MG63 (cell line): ENCODE data around the gene CHAF1A. TPM values are rescaled to one million over a fixed set of nuclear protein-coding genes. Genes with fewer than 3 reads are reported as not detected.
A peak's percentile ranks its signal among the peaks of the same experiment; 100 is the strongest.

Source experiments
- DNase-seq: peaks from one replicate; pipeline ENCODE4 v3.0.0-alpha.2; 2020
- H3K27me3 ChIP-seq: fragments of 250-450 bp; sonication (Bioruptor Pico); 2 replicates; pipeline ENCODE4 v1.5.1; 2020; ENCODE audit warnings: mild to moderate bottlenecking, moderate library complexity
- H3K36me3 ChIP-seq: fragments of 250-450 bp; sonication (Bioruptor Pico); 2 replicates; pipeline ENCODE4 v1.5.1; 2020; ENCODE audit warnings: mild to moderate bottlenecking, moderate library complexity
- H3K4me3 ChIP-seq: fragments of 250-450 bp; sonication (Bioruptor Pico); 2 replicates; pipeline ENCODE4 v1.5.1; 2020; ENCODE audit warnings: mild to moderate bottlenecking, moderate library complexity
- H3K9me3 ChIP-seq: fragments of 250-450 bp; sonication (Bioruptor Pico); 2 replicates; pipeline ENCODE4 v1.5.1; 2020; ENCODE audit warnings: mild to moderate bottlenecking, moderate library complexity
- total RNA-seq: library from RNA; depleted of rRNA; stranded (reverse); fragments of >200 nt; shearing (Covaris generic); gene quantifications from 2 replicates; pipeline ENCODE4 v1.2.3, GENCODE V29; 2014; ENCODE audit warnings: low replicate concordance

The CHAF1A gene
- total RNA-seq, 1 experiment from 2014 or later: 24.7 TPM

GRCh38 chr19:4449639-4450028 is 47.2 kb downstream of the CHAF1A start:
- Histone ChIP-seq H3K9me3 (no peaks in the 10 kb centered on the region), H3K36me3 (peaks cover 8% of the 10 kb centered on the region), H3K4me3 (no peak overlapping the region), H3K27me3 (no peaks in the 10 kb centered on the region)
- DNase-seq: no peak

- Histone ChIP-seq H3K36me3 (peaks cover 6% of the 10 kb centered on the region), H3K4me3 (no peak overlapping the region), H3K27me3 (no peaks in the 10 kb centered on the region), H3K9me3 (no peaks in the 10 kb centered on the region)
- no peak for DNase-seq
These were observed 50.0 kb downstream of the CHAF1A start for GRCh38 chr19:4452230-4452990.

GRCh38 chr19:4453232-4454179 is 51.1 kb downstream of the CHAF1A start:
- DNase-seq: no peak
- H3K36me3 ChIP-seq: no peaks in the 10 kb centered on the region

GRCh38 chr19:4454747-4455718 is 52.6 kb downstream of the CHAF1A start:
- DNase-seq: no peak
- Histone ChIP-seq H3K27me3 (no peaks in the 10 kb centered on the region), H3K4me3 (no peak overlapping the region)

More at GRCh38 chr19:4453232-4454179, 51.1 kb downstream of the CHAF1A start:
- H3K27me3 ChIP-seq: no peaks in the 10 kb centered on the region
- H3K4me3 ChIP-seq: no peak overlapping the region
- no peaks in the 10 kb centered on the region for H3K9me3 ChIP-seq

GRCh38 chr19:4455719-4456475 is 53.5 kb downstream of the CHAF1A start:
- Histone ChIP-seq H3K36me3 (no peaks in the 10 kb centered on the region), H3K4me3 (peak overlapping the region; percentile 55), H3K9me3 (no peaks in the 10 kb centered on the region), H3K27me3 (no peaks in the 10 kb centered on the region)
- DNase-seq: peak; percentile 27

More at GRCh38 chr19:4454747-4455718, 52.6 kb downstream of the CHAF1A start:
- H3K36me3 ChIP-seq: no peaks in the 10 kb centered on the region
- H3K9me3 ChIP-seq: no peaks in the 10 kb centered on the region

GRCh38 chr19:4456476-4456842 is 54.0 kb downstream of the CHAF1A start:
- Histone ChIP-seq H3K9me3 (no peaks in the 10 kb centered on the region), H3K4me3 (peak overlapping the region; percentile 55), H3K27me3 (no peaks in the 10 kb centered on the region), H3K36me3 (no peaks in the 10 kb centered on the region)
- peak; percentile 47 for DNase-seq

- H3K9me3 ChIP-seq: no peaks in the 10 kb centered on the region
- H3K36me3 ChIP-seq: no peaks in the 10 kb centered on the region
- H3K4me3 ChIP-seq: peak overlapping the region; percentile 55
- DNase-seq: no peak
- no peaks in the 10 kb centered on the region for H3K27me3 ChIP-seq
These were observed 54.6 kb downstream of the CHAF1A start for GRCh38 chr19:4456843-4457653.

GRCh38 chr19:4457654-4458395 is 55.4 kb downstream of the CHAF1A start, which contains the start of gene UBXN6:
UBXN6 (minus strand) TSS chr19:4457794; CDS start chr19:4457697, 97 bp downstream.
- H3K36me3 ChIP-seq: no peaks in the 10 kb centered on the region
- H3K27me3 ChIP-seq: no peaks in the 10 kb centered on the region
- H3K9me3 ChIP-seq: no peaks in the 10 kb centered on the region
- peak within 1 kb of the TSS; percentile 55 for H3K4me3 ChIP-seq
- peak; percentile 95 for DNase-seq

GRCh38 chr19:4464815-4465581 is 62.6 kb downstream of the CHAF1A start:
- Histone ChIP-seq H3K9me3 (no peaks in the 10 kb centered on the region), H3K4me3 (no peak overlapping the region), H3K36me3 (no peaks in the 10 kb centered on the region), H3K27me3 (no peaks in the 10 kb centered on the region)
- DNase-seq: no peak

GRCh38 chr19:4467835-4468234 is 65.4 kb downstream of the CHAF1A start:
- H3K9me3 ChIP-seq: no peaks in the 10 kb centered on the region
- no peak for DNase-seq
- no peaks in the 10 kb centered on the region for H3K36me3 ChIP-seq
- H3K4me3 ChIP-seq: no peak overlapping the region
- no peaks in the 10 kb centered on the region for H3K27me3 ChIP-seq

GRCh38 chr19:4471403-4472173 is 69.1 kb downstream of the CHAF1A start:
- Histone ChIP-seq H3K9me3 (no peaks in the 10 kb centered on the region), H3K27me3 (no peaks in the 10 kb centered on the region), H3K36me3 (no peaks in the 10 kb centered on the region), H3K4me3 (peak overlapping the region; percentile 58)
- DNase-seq: peak; percentile 97

- DNase-seq: no peak
- H3K27me3 ChIP-seq: no peaks in the 10 kb centered on the region
- H3K4me3 ChIP-seq: peak within 1 kb of the TSS; percentile 62
- H3K9me3 ChIP-seq: no peaks in the 10 kb centered on the region
- no peaks in the 10 kb centered on the region for H3K36me3 ChIP-seq
These were observed 69.9 kb downstream of the CHAF1A start, which contains the start of gene HDGFL2 for GRCh38 chr19:4472174-4472974. HDGFL2 (plus strand) TSS chr19:4472297; CDS start chr19:4472351, 54 bp downstream.
